OCI-LY3 (cell line): Measurements from ENCODE around the gene PLCH2.

Experiments
- H2AFZ ChIP-seq: fragments of 200-600, 300-600 bp; shearing (Covaris generic); 2 replicates; pipeline ENCODE4 v1.6.0; 2014; ENCODE audit warnings: antibody characterized with exemption, low read depth, low read length
- H3K27ac ChIP-seq: fragments of 200-600, 300-600 bp; sonication (generic); 2 replicates; pipeline ENCODE4 v1.5.1; 2014; ENCODE audit warnings: mild to moderate bottlenecking, low read length, moderate library complexity, mixed read lengths
- H3K27me3 ChIP-seq: fragments of 200-600, 300-600 bp; sonication (generic); 2 replicates; pipeline ENCODE4 v1.6.1; 2014; ENCODE audit warnings: low read depth, low read length, mixed read lengths
- H3K36me3 ChIP-seq: fragments of 200-600, 300-600 bp; sonication (generic); replicated peaks from 2 replicates; pipeline ENCODE3; 2014; ENCODE audit warnings: low read depth, low read length, mixed read lengths
- H3K4me1 ChIP-seq: fragments of 300-600, 200-600 bp; sonication (generic); 2 replicates; pipeline ENCODE4 v1.6.1; 2014; ENCODE audit warnings: low read length, mixed read lengths
- H3K4me2 ChIP-seq: fragments of 200-600, 300-600 bp; sonication (generic); 2 replicates; pipeline ENCODE4 v1.6.1; 2014; ENCODE audit warnings: low read length, mixed read lengths
- H3K4me3 ChIP-seq: fragments of 300-600, 200-600 bp; sonication (generic); 2 replicates; pipeline ENCODE4 v1.5.1; 2014; ENCODE audit warnings: antibody characterized with exemption, mild to moderate bottlenecking, low read length, moderate library complexity
- H3K79me2 ChIP-seq: fragments of 300-600, 200-600 bp; shearing (Covaris generic); 2 replicates; pipeline ENCODE4 v1.6.1; 2014; ENCODE audit warnings: mild to moderate bottlenecking, low read length, mixed read lengths
- H3K9ac ChIP-seq: fragments of 300-600, 200-600 bp; shearing (Covaris generic); 2 replicates; pipeline ENCODE4 v1.6.0; 2014; ENCODE audit warnings: mild to moderate bottlenecking, low read length, moderate library complexity
- H3K9me3 ChIP-seq: fragments of 200-600, 300-600 bp; shearing (Covaris generic); 2 replicates; pipeline ENCODE4 v1.6.1; 2014; ENCODE audit warnings: low read length, mixed read lengths; ENCODE audit not compliant: insufficient read depth
- H4K20me1 ChIP-seq: fragments of 200-600, 300-600 bp; sonication (generic); 2 replicates; pipeline ENCODE4 v1.6.1; 2016; ENCODE audit warnings: low read length, mixed read lengths; ENCODE audit not compliant: insufficient read depth
- EZH2phosphoT487 ChIP-seq: fragments of 200-600 bp; shearing (Covaris generic); IDR thresholded peaks from 2 replicates; pipeline ENCODE4 v1.6.1; 2018; ENCODE audit warnings: antibody characterized with exemption, mixed run types, low read depth
- TF ChIP-seq, protein P1 (sequence below): fragments of 200-600, 300-600 bp; sonication (generic); IDR thresholded peaks from 2 replicates; pipeline ENCODE4 v1.5.1; 2014; ENCODE audit warnings: antibody characterized with exemption, low read length, low read depth

Gene PLCH2

DNA sequence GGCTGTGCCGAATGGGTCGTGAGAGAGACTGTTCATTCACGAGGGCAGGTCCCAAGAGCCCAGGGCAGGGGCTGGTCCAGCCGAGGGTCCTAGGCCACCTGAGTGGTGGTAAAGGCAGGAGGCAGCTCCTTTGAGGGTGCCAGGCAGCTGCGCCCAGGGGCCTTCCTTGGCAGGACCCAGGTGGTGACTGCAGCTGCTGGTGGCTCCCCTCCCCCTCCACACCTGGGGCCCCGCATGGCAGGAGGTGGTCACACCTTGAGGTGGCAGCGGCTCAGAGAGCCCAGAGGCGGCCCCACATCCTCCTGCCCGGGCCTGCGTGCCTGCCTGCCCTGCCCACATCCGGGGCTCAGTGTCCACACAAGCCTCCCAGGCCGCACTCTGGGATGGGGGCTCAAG lies 9.8 kb upstream of the PLCH2 start:
- no peaks in the 10 kb centered on the region for H3K36me3 ChIP-seq
- 0 out of 2 replicates have a peak, but pooled peaks cover 3% of the 10 kb centered on the region for H4K20me1 ChIP-seq
- TF ChIP-seq, protein P1, sequence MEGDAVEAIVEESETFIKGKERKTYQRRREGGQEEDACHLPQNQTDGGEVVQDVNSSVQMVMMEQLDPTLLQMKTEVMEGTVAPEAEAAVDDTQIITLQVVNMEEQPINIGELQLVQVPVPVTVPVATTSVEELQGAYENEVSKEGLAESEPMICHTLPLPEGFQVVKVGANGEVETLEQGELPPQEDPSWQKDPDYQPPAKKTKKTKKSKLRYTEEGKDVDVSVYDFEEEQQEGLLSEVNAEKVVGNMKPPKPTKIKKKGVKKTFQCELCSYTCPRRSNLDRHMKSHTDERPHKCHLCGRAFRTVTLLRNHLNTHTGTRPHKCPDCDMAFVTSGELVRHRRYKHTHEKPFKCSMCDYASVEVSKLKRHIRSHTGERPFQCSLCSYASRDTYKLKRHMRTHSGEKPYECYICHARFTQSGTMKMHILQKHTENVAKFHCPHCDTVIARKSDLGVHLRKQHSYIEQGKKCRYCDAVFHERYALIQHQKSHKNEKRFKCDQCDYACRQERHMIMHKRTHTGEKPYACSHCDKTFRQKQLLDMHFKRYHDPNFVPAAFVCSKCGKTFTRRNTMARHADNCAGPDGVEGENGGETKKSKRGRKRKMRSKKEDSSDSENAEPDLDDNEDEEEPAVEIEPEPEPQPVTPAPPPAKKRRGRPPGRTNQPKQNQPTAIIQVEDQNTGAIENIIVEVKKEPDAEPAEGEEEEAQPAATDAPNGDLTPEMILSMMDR: no peak
- H3K9ac ChIP-seq: no peak overlapping the region
- no peaks in the 10 kb centered on the region for H3K4me1 ChIP-seq
- no peak overlapping the region for H3K4me2 ChIP-seq
- no peaks in the 10 kb centered on the region; the same call in 1 of the 2 replicates for H3K27me3 ChIP-seq
- no peak overlapping the region for H3K4me3 ChIP-seq
- H3K79me2 ChIP-seq: no peaks in the 10 kb centered on the region
- no peak overlapping the region for H3K27ac ChIP-seq
- no peak overlapping the region for H2AFZ ChIP-seq
- H3K9me3 ChIP-seq: no peaks in the 10 kb centered on the region

DNA sequence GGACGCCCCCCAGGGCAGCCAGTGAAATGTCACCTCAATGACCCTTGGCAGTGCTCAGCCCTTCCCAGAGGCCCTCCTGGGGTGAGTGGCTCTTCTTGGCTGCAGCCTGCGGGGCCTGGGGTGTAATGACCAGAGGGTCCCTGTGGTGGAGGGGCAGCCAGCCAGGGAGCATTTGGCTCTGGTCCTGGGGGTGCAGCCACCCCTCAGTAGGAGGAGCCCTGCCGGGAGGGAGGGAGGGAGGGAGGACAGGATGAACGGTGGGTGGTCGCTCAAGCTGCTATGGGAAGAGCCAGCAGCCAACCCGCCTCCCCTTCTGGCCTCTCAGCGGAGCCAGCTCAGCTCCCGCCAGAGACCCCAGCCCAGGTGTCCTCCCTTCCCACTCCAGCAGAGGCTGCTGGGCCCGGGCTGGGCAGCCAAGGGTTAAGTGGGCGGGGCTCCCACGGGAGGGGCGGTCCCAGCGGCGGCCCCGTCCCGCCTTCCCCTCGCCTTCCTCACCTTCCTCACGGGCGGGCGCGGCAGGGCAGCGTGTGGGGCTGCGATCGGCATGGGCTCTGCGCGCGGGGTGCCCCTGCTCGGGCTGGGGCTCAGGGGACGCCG lies 9.0 kb upstream of the PLCH2 start:
- Histone ChIP-seq H3K27me3 (no peaks in the 10 kb centered on the region; the same call in 1 of the 2 replicates), H3K4me3 (no peak overlapping the region)
- TF ChIP-seq, protein P1: no peak
- no peak for TF ChIP-seq EZH2phosphoT487

DNA sequence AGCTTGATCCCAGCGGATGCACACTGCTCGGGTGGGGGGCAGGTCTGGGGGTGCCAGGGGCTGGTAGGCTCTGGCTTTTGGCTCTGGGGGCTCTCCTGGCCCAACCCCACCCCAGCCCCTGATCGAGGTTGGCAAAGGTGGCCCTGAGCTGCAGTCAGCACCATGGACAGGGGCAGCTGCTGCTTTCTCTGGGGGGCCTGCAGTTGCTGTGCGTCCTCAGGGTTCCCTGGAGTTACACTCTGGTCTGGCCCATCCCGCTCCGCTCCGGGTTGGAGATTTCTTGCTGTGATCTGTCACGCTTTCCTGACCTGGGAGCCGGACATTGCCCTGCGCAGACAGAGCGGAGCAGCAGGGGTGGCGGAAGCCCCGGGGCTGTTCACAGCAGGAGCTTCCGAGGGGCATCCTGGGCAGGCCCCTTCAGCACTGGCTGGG lies 8.0 kb upstream of the PLCH2 start:
- 0 out of 2 replicates have a peak, but pooled peaks cover 3% of the 10 kb centered on the region for H4K20me1 ChIP-seq
- no peak overlapping the region for H3K4me2 ChIP-seq
- no peak overlapping the region for H3K27ac ChIP-seq
- TF ChIP-seq, protein P1: no peak
- no peak for TF ChIP-seq EZH2phosphoT487
- no peak overlapping the region for H2AFZ ChIP-seq
- no peaks in the 10 kb centered on the region; the same call in 1 of the 2 replicates for H3K27me3 ChIP-seq
- H3K9ac ChIP-seq: no peak overlapping the region
- no peaks in the 10 kb centered on the region for H3K4me1 ChIP-seq
- H3K79me2 ChIP-seq: no peaks in the 10 kb centered on the region
- H3K36me3 ChIP-seq: no peaks in the 10 kb centered on the region
- no peak overlapping the region for H3K4me3 ChIP-seq
- no peaks in the 10 kb centered on the region for H3K9me3 ChIP-seq

More for the DNA sequence above, 9.0 kb upstream of the PLCH2 start:
- Histone ChIP-seq H3K79me2 (no peaks in the 10 kb centered on the region), H3K9ac (no peak overlapping the region), H3K27ac (no peak overlapping the region), H2AFZ (no peak overlapping the region), H3K4me1 (no peaks in the 10 kb centered on the region), H4K20me1 (0 out of 2 replicates have a peak, but pooled peaks cover 3% of the 10 kb centered on the region), H3K36me3 (no peaks in the 10 kb centered on the region), H3K4me2 (no peak overlapping the region), H3K9me3 (no peaks in the 10 kb centered on the region)

DNA sequence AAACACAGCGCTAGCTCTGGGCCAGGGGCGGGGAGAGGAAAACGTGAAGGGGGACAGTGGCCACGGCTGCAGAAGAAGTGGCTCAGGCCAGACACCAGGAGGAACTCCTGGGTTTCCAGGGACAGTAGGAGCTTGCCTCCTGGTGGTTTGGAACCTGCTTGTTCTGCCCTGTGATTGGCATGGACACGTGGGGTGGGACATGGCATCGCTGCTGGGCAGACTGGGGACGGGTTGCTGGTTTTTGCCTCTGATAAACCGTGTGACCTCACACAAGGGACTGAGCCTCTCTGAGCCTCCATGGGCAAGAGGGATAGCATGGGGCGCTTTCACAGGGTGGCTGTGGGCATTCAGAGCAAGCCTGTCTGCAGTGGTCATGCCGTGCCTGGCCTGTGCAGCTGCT lies 7.5 kb upstream of the PLCH2 start:
- TF ChIP-seq, protein P1: no peak
- TF ChIP-seq EZH2phosphoT487: no peak
- no peak overlapping the region for H3K4me2 ChIP-seq
- H3K9me3 ChIP-seq: no peaks in the 10 kb centered on the region
- no peaks in the 10 kb centered on the region for H3K4me1 ChIP-seq
- no peak overlapping the region for H3K9ac ChIP-seq
- H3K36me3 ChIP-seq: no peaks in the 10 kb centered on the region
- no peak overlapping the region for H2AFZ ChIP-seq
- H4K20me1 ChIP-seq: 0 out of 2 replicates have a peak, but pooled peaks cover 3% of the 10 kb centered on the region
- no peak overlapping the region for H3K4me3 ChIP-seq
- no peak overlapping the region for H3K27ac ChIP-seq
- no peaks in the 10 kb centered on the region; the same call in 1 of the 2 replicates for H3K27me3 ChIP-seq
- no peaks in the 10 kb centered on the region for H3K79me2 ChIP-seq
